HG02571 (cell line): ENCODE results near the gene RMND5B.
"Not testable (repeated sequence)": the region's sequence is repeated elsewhere in the genome, so short reads cannot be mapped to it uniquely, and the experiment has no call there.

Experiments used
- ATAC-seq: cut with Tn5 transposase; IDR thresholded peaks from one replicate; pipeline ENCODE4 v1.9.1; 2021; ENCODE audit warnings: mild to moderate bottlenecking, moderate library complexity; ENCODE audit not compliant: unreplicated experiment

The RMND5B gene

GRCh38 chr5:178163772-178164735, 33.2 kb downstream of the RMND5B start:
- ATAC-seq: peak; percentile 84

GRCh38 chr5:178165581-178165980, 34.8 kb downstream of the RMND5B start:
- ATAC-seq: no peak

- ATAC-seq: no peak
These were observed 39.6 kb downstream of the RMND5B start for GRCh38 chr5:178170455-178170854.

GRCh38 chr5:178174456-178174855, 43.6 kb downstream of the RMND5B start:
- no peak for ATAC-seq

GRCh38 chr5:178176791-178177190, 46.0 kb downstream of the RMND5B start:
- ATAC-seq: no peak

GRCh38 chr5:178177569-178177968, 46.8 kb downstream of the RMND5B start:
- no peak for ATAC-seq

GRCh38 chr5:178180141-178180863, 49.5 kb downstream of the RMND5B start:
- ATAC-seq: no peak

- no peak for ATAC-seq
These were observed 51.5 kb downstream of the RMND5B start for GRCh38 chr5:178182158-178182876.

GRCh38 chr5:178186427-178186826, 55.6 kb downstream of the RMND5B start:
- no peak for ATAC-seq

- no peak for ATAC-seq
These were observed 56.2 kb downstream of the RMND5B start, which contains the start of gene GMCL2 for GRCh38 chr5:178187014-178187413. Gene GMCL2, minus strand, starts transcription at chr5:178187371. Its CDS starts 72 bp downstream, at chr5:178187299.

GRCh38 chr5:178189433-178189832, 58.6 kb downstream of the RMND5B start:
- ATAC-seq: no peak

- ATAC-seq: no peak
These were observed 60.8 kb downstream of the RMND5B start for GRCh38 chr5:178191661-178192060.

- ATAC-seq: no peak
These were observed 61.4 kb downstream of the RMND5B start for GRCh38 chr5:178192244-178192643.

- no peak for ATAC-seq
These were observed 62.0 kb downstream of the RMND5B start for GRCh38 chr5:178192787-178193186.

GRCh38 chr5:178193251-178193809, 62.5 kb downstream of the RMND5B start:
- ATAC-seq: no peak

- no peak for ATAC-seq
These were observed 63.2 kb downstream of the RMND5B start for GRCh38 chr5:178194026-178194425.

- no peak for ATAC-seq
These were observed 65.5 kb downstream of the RMND5B start for GRCh38 chr5:178196281-178196812.

- ATAC-seq: no peak
These were observed 66.2 kb downstream of the RMND5B start for GRCh38 chr5:178196986-178197385.

GRCh38 chr5:178198151-178198550, 67.3 kb downstream of the RMND5B start:
- not testable (repeated sequence) for ATAC-seq

- no peak for ATAC-seq
These were observed 67.9 kb downstream of the RMND5B start for GRCh38 chr5:178198706-178199105.
